MM.1S (cell line): ENCODE results near the gene R3HDM2.
A peak's percentile ranks its signal among the peaks of the same experiment; 100 is the strongest.

ENCODE experiments used
- DNase-seq: peaks from one replicate; pipeline ENCODE4 v3.0.0-alpha.2; 2015
- H2AFZ ChIP-seq: fragments of 300-600 bp; sonication (generic); 2 replicates; pipeline ENCODE4 v1.6.0; 2016; ENCODE audit warnings: antibody characterized with exemption, low read length
- H3F3A ChIP-seq: fragments of 300-600 bp; sonication (generic); 2 replicates; pipeline ENCODE4 v1.6.1; 2016; ENCODE audit warnings: mild to moderate bottlenecking, antibody characterized with exemption, low read length, moderate library complexity, mixed read lengths; ENCODE audit not compliant: insufficient read depth
- H3K27ac ChIP-seq: fragments of 300-600 bp; sonication (generic); 2 replicates; pipeline ENCODE4 v1.5.1; 2016; ENCODE audit warnings: mild to moderate bottlenecking, low read length
- H3K27me3 ChIP-seq: fragments of 300-600 bp; sonication (generic); replicated peaks from 2 replicates; pipeline ENCODE4 v1.6.0; 2016; ENCODE audit warnings: low read length; ENCODE audit not compliant: insufficient read depth
- H3K36me3 ChIP-seq: fragments of 300-600 bp; sonication (generic); replicated peaks from 2 replicates; pipeline ENCODE4 v1.6.1; 2016; ENCODE audit warnings: mild to moderate bottlenecking, low read length, mixed read lengths; ENCODE audit not compliant: insufficient read depth
- H3K4me1 ChIP-seq: fragments of 300-600 bp; sonication (generic); 2 replicates; pipeline ENCODE4 v1.6.1; 2016; ENCODE audit warnings: low read length, mixed read lengths
- H3K4me2 ChIP-seq: fragments of 300-600 bp; sonication (generic); 2 replicates; pipeline ENCODE4 v1.6.0; 2016; ENCODE audit warnings: low read depth, low read length
- H3K4me3 ChIP-seq: fragments of 300-600 bp; sonication (generic); 2 replicates; pipeline ENCODE4 v1.5.1; 2016; ENCODE audit warnings: low read length, mixed read lengths
- H3K79me2 ChIP-seq: fragments of 300-600 bp; sonication (generic); 2 replicates; pipeline ENCODE4 v1.6.1; 2016; ENCODE audit warnings: mixed run types, low read length, mixed read lengths
- H3K9ac ChIP-seq: fragments of 300-600 bp; sonication (generic); 2 replicates; pipeline ENCODE4 v1.6.1; 2016; ENCODE audit warnings: low read length, mixed read lengths
- H3K9me2 ChIP-seq: fragments of 300-600 bp; sonication (generic); replicated peaks from 2 replicates; pipeline ENCODE4 v1.6.1; 2016; ENCODE audit warnings: mild to moderate bottlenecking, low read length, mixed read lengths; ENCODE audit not compliant: insufficient read depth
- H3K9me3 ChIP-seq: fragments of 300-600 bp; sonication (generic); replicated peaks from 2 replicates; pipeline ENCODE4 v1.6.1; 2016; ENCODE audit warnings: mild to moderate bottlenecking, low read length, mixed read lengths; ENCODE audit not compliant: insufficient read depth
- H4K20me1 ChIP-seq: fragments of 300-600 bp; sonication (generic); 2 replicates; pipeline ENCODE4 v1.6.1; 2016; ENCODE audit warnings: mild to moderate bottlenecking, low read length, moderate library complexity, mixed read lengths; ENCODE audit not compliant: insufficient read depth
- EZH2 ChIP-seq: fragments of 300-600 bp; sonication (generic); optimal IDR thresholded peaks from 2 replicates; pipeline ENCODE3; 2017; ENCODE audit warnings: low read depth, mild to moderate bottlenecking, antibody characterized with exemption, low read length, mixed read lengths
- EZH2phosphoT487 ChIP-seq: fragments of 300-600 bp; sonication (generic); IDR thresholded peaks from 2 replicates; pipeline ENCODE4 v1.6.1; 2018; ENCODE audit warnings: antibody characterized with exemption, low read length
- TF ChIP-seq, protein P1 (sequence below): fragments of 300-600 bp; sonication (generic); IDR thresholded peaks from 2 replicates; pipeline ENCODE4 v1.5.1; 2016; ENCODE audit warnings: antibody characterized with exemption, low read length, mixed read lengths

The R3HDM2 gene

DNA sequence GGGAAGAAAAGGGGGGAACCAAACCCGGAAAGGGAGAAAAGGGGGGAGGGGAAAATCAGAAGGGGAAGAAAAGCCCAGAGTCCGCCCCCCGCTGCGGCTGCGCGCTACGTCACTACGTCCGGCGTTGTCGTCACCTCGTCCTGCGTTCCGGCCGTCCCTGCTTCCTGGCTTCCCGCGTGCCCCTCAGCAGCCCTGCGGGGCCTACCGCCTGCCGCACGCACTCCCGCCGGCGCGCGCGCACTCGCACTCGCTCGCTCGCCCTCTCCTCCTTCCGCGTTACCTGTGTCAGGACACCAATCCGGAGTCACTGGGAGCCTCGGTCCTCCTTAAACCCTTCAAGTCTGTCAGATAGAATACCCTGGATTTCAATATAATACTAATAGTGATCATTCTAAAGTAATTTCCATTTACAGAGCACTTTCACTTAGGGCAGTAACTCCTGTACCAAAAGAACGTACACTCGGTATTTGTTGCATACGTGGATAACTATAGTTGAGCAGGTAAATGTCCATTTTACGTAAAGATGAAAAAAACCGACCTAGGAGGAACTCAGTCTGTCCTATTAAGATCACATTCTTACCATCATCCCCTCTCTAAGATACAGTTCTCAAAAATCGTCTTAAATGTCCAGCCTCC, at the start of gene R3HDM2:
TSS of gene R3HDM2 (minus strand) at position 113 of the 636 bp plus-strand sequence. CDS start 120,615 bp downstream, outside the sequence.
- Histone ChIP-seq H3F3A (0 out of 2 replicates have a peak, but pooled peaks cover 2% of the 10 kb centered on the region), H3K9me2 (no peaks in the 10 kb centered on the region), H3K79me2 (peaks cover 15% of the 10 kb centered on the region), H3K9ac (peak within 1 kb of the TSS; percentile 88), H3K9me3 (no peaks in the 10 kb centered on the region), H3K4me1 (peaks cover 8% of the 10 kb centered on the region), H4K20me1 (no peaks in the 10 kb centered on the region), H3K4me3 (peak within 1 kb of the TSS; percentile 86), H3K27ac (peak within 1 kb of the TSS; percentile 81), H3K27me3 (no peaks in the 10 kb centered on the region), H3K4me2 (peak within 1 kb of the TSS; percentile 95), H2AFZ (peak within 1 kb of the TSS; percentile 99), H3K36me3 (no peaks in the 10 kb centered on the region)
- TF ChIP-seq, protein P1, sequence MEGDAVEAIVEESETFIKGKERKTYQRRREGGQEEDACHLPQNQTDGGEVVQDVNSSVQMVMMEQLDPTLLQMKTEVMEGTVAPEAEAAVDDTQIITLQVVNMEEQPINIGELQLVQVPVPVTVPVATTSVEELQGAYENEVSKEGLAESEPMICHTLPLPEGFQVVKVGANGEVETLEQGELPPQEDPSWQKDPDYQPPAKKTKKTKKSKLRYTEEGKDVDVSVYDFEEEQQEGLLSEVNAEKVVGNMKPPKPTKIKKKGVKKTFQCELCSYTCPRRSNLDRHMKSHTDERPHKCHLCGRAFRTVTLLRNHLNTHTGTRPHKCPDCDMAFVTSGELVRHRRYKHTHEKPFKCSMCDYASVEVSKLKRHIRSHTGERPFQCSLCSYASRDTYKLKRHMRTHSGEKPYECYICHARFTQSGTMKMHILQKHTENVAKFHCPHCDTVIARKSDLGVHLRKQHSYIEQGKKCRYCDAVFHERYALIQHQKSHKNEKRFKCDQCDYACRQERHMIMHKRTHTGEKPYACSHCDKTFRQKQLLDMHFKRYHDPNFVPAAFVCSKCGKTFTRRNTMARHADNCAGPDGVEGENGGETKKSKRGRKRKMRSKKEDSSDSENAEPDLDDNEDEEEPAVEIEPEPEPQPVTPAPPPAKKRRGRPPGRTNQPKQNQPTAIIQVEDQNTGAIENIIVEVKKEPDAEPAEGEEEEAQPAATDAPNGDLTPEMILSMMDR = no peak
- peak; percentile 95 for DNase-seq

DNA sequence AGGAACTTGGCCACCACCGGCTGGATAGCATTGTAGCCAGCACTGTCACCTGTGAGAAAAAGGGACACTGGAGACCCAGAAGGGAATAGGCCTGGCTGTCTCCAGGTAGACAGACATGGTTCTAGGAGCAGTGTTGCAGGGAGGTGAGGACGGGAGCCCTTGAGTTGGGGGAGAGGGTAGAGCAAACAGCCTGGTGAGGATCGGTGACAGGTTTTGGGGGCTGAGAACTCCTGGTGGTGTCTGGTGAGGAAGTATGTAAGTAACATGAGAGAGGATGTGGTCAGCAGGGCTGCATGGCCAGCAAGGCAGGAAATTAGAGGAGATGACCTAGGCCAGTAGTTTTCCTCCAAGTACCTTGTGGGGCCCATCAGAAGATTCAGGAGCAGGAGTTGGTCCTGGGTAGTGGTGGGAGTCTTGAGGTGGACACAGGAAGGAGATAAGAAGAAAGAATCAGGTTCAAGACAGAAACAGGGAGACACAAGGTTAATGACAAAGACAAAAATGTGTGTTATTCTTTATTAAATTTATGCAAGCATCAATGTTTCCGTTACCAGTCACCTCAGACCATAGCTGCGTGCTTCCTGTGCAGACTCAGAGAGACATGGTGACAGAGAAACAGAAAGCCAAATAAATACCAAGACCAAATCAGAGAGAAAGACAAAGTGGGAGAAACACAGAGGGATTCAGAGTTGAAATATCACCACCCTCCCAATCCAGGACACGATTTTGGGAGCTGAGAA, 48.7 kb upstream of the R3HDM2 start, which contains the start of gene ARHGAP9:
TSS of gene ARHGAP9 (minus strand) at position 491 of the 740 bp plus-strand sequence. CDS start at position 31, 460 bp downstream.
- no peak within 1 kb of the TSS for H3K4me2 ChIP-seq
- H3K79me2 ChIP-seq = no peaks in the 10 kb centered on the region
- H3F3A ChIP-seq = no peaks in the 10 kb centered on the region
- peaks cover 8% of the 10 kb centered on the region; the same call in 1 of the 2 replicates for H3K4me1 ChIP-seq
- no peaks in the 10 kb centered on the region for H3K27me3 ChIP-seq
- no peak for TF ChIP-seq EZH2
- TF ChIP-seq EZH2phosphoT487 = no peak
- TF ChIP-seq, protein P1 = no peak
- H3K9ac ChIP-seq = no peak within 1 kb of the TSS
- no peaks in the 10 kb centered on the region for H3K36me3 ChIP-seq
- H4K20me1 ChIP-seq = no peaks in the 10 kb centered on the region
- DNase-seq = no peak
- H2AFZ ChIP-seq = no peak within 1 kb of the TSS
- H3K27ac ChIP-seq = no peak within 1 kb of the TSS
- H3K4me3 ChIP-seq = no peak within 1 kb of the TSS
- H3K9me2 ChIP-seq = no peaks in the 10 kb centered on the region
- H3K9me3 ChIP-seq = no peaks in the 10 kb centered on the region

DNA sequence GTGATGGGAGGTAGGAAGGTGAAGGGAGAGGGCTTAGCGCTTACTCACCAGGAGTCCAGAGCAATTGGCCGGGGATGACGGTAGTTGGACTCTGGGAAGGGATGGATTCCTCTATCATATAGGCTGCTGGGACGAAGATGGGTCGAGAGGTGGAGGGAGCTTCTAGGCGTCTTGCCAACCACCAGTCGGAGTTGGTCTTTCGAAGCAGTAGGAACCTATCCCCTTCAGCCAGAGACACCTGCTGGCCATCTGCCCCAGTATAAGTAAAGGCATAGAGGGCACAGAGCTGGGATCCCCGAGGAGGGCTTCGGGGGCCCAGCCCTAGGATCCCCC, 48.2 kb upstream of the R3HDM2 start:
- DNase-seq = no peak
- Histone ChIP-seq H3K9me3 (no peaks in the 10 kb centered on the region), H3K4me1 (peaks cover 8% of the 10 kb centered on the region; the same call in 1 of the 2 replicates), H3K4me3 (no peak overlapping the region), H3K79me2 (no peaks in the 10 kb centered on the region), H2AFZ (no peak overlapping the region), H3K9ac (no peak overlapping the region), H3K4me2 (no peak overlapping the region), H4K20me1 (no peaks in the 10 kb centered on the region), H3K27me3 (no peaks in the 10 kb centered on the region), H3K9me2 (no peaks in the 10 kb centered on the region), H3K36me3 (no peaks in the 10 kb centered on the region), H3K27ac (no peak overlapping the region), H3F3A (no peaks in the 10 kb centered on the region)
- TF ChIP-seq EZH2 (no peak), EZH2phosphoT487 (no peak)
- TF ChIP-seq, protein P1 = no peak
